GM23248 (cell line): ENCODE results near the gene C1orf116. TPM values are rescaled to one million over a fixed set of nuclear protein-coding genes. Genes with fewer than 3 reads are reported as not detected.

Experiments used
- DNase-seq: peaks from one replicate; pipeline ENCODE4 v3.0.0-alpha.2; 2015
- H2AFZ ChIP-seq: fragments of 200-600 bp; sonication (generic); 2 replicates; pipeline ENCODE4 v1.6.1; 2016; ENCODE audit warnings: antibody characterized with exemption
- H3F3A ChIP-seq: fragments of 200-600 bp; sonication (generic); 2 replicates; pipeline ENCODE4 v1.6.1; 2016; ENCODE audit warnings: mild to moderate bottlenecking, antibody characterized with exemption, mixed run types; ENCODE audit not compliant: insufficient read depth
- H3K27ac ChIP-seq: fragments of 200-600 bp; sonication (generic); 2 replicates; pipeline ENCODE4 v1.5.1; 2016; ENCODE audit warnings: mild to moderate bottlenecking
- H3K27me3 ChIP-seq: fragments of 200-600 bp; sonication (generic); replicated peaks from 2 replicates; pipeline ENCODE4 v1.6.1; 2016; ENCODE audit warnings: mild to moderate bottlenecking; ENCODE audit not compliant: insufficient read depth
- H3K36me3 ChIP-seq: fragments of 200-600 bp; sonication (generic); 2 replicates; pipeline ENCODE4 v1.6.1; 2016; ENCODE audit warnings: low read depth, mild to moderate bottlenecking
- H3K4me1 ChIP-seq: fragments of 200-600 bp; sonication (generic); 2 replicates; pipeline ENCODE4 v1.6.1; 2016; ENCODE audit warnings: mild to moderate bottlenecking; ENCODE audit not compliant: insufficient read depth
- H3K4me2 ChIP-seq: fragments of 200-600 bp; sonication (generic); one replicate; pipeline ENCODE4 v1.6.1; 2016; ENCODE audit warnings: mild to moderate bottlenecking; ENCODE audit not compliant: unreplicated experiment
- H3K4me3 ChIP-seq: fragments of 200-600 bp; sonication (generic); 2 replicates; pipeline ENCODE4 v1.5.1; 2016; ENCODE audit warnings: mild to moderate bottlenecking
- H3K79me2 ChIP-seq: fragments of 200-600 bp; sonication (generic); 2 replicates; pipeline ENCODE4 v1.6.1; 2016; ENCODE audit warnings: mild to moderate bottlenecking; ENCODE audit not compliant: insufficient read depth
- H3K9ac ChIP-seq: fragments of 200-600 bp; sonication (generic); 2 replicates; pipeline ENCODE4 v1.6.1; 2016; ENCODE audit warnings: mild to moderate bottlenecking
- H3K9me2 ChIP-seq: fragments of 200-600 bp; sonication (generic); 2 replicates; pipeline ENCODE4 v1.6.1; 2016; ENCODE audit warnings: mixed run types, mild to moderate bottlenecking, moderate library complexity; ENCODE audit not compliant: insufficient read depth
- H3K9me3 ChIP-seq: fragments of 200-600 bp; sonication (generic); one replicate; pipeline ENCODE4 v1.6.1; 2017; ENCODE audit warnings: low read depth
- H4K20me1 ChIP-seq: fragments of 200-600 bp; sonication (generic); 2 replicates; pipeline ENCODE4 v1.6.0; 2016; ENCODE audit not compliant: insufficient read depth
- EZH2 ChIP-seq: fragments of 200-600 bp; sonication (generic); IDR thresholded peaks from 2 replicates; pipeline ENCODE4 v1.6.1; 2018; ENCODE audit warnings: antibody characterized with exemption, mild to moderate bottlenecking; ENCODE audit not compliant: insufficient read depth, poor library complexity, severe bottlenecking
- EZH2phosphoT487 ChIP-seq: fragments of 200-600 bp; sonication (generic); IDR thresholded peaks from 2 replicates; pipeline ENCODE4 v1.6.1; 2018; ENCODE audit warnings: antibody characterized with exemption, moderate library complexity, mild to moderate bottlenecking, low read depth; ENCODE audit not compliant: insufficient read depth
- WGBS, 2 experiments: methylation state at CpG; one replicate each; pipeline ENCODE4 v1.1.6; 2015 to 2017; ENCODE audit warnings: low lambda C conversion rate in 2 of 2, low coverage in 1 of 2; ENCODE audit errors: missing lambda C conversion rate in 2 of 2; 5-methylcytosine and 5-hydroxymethylcytosine counted together
- in situ Hi-C: fragments of 300-500 bp; cut with MboI; formaldehyde crosslinking; loops from 2 replicates; pipeline ENCODE4 v1.15.0; 2020
- polyA plus RNA-seq: library from polyadenylated mRNA; unstranded; fragments of >200 nt; fragmentation: Nextera tagmentation; extraction: Ambion mirVana; gene quantifications from 2 replicates; pipeline ENCODE4 v1.2.1, GENCODE V29; 2016
- total RNA-seq: library from RNA; depleted of rRNA; stranded (reverse); fragments of >200 nt; shearing (Covaris generic); gene quantifications from 2 replicates; pipeline ENCODE4 v1.2.3, GENCODE V29; 2014

The C1orf116 gene
- total and polyA plus RNA-seq, 2 experiments from 2014 or later = not detected

- no peak overlapping the region for H3K9ac ChIP-seq
- H3K4me2 ChIP-seq = no peak overlapping the region
- no peaks in the 10 kb centered on the region for H3F3A ChIP-seq
- no peaks in the 10 kb centered on the region for H4K20me1 ChIP-seq
- no peaks in the 10 kb centered on the region for H3K79me2 ChIP-seq
- in situ Hi-C loops = no loop called here
- H3K4me3 ChIP-seq = no peak overlapping the region
- TF ChIP-seq EZH2phosphoT487 (no peak), EZH2 (no peak)
- H3K36me3 ChIP-seq = no peaks in the 10 kb centered on the region
- no peak overlapping the region for H3K27ac ChIP-seq
- no peak for DNase-seq
- H3K9me2 ChIP-seq = no peaks in the 10 kb centered on the region
- no peaks in the 10 kb centered on the region for H3K27me3 ChIP-seq
- H2AFZ ChIP-seq = no peak overlapping the region
- 84 to 89% methylated on average over 5 of the region's 5 CpGs for WGBS, 2 experiments
- H3K4me1 ChIP-seq = no peaks in the 10 kb centered on the region
- H3K9me3 ChIP-seq = no peaks in the 10 kb centered on the region
These were observed 37.4 kb upstream of the C1orf116 start for GRCh38 chr1:207069858-207070506.

- Histone ChIP-seq H3K36me3 (no peaks in the 10 kb centered on the region), H3K79me2 (no peaks in the 10 kb centered on the region)
- WGBS, 2 experiments = 71 to 83% methylated on average over 3 of the region's 3 CpGs
These were observed 36.5 kb upstream of the C1orf116 start for GRCh38 chr1:207069061-207069460.

GRCh38 chr1:207067665-207068064 lies 35.1 kb upstream of the C1orf116 start:
- no peak for TF ChIP-seq EZH2
- no peak for TF ChIP-seq EZH2phosphoT487

More at GRCh38 chr1:207069061-207069460, 36.5 kb upstream of the C1orf116 start:
- Histone ChIP-seq H3K4me3 (no peak overlapping the region), H3K9ac (no peak overlapping the region), H4K20me1 (no peaks in the 10 kb centered on the region), H3K4me1 (no peaks in the 10 kb centered on the region), H2AFZ (no peak overlapping the region), H3K27me3 (no peaks in the 10 kb centered on the region), H3K9me2 (no peaks in the 10 kb centered on the region), H3K27ac (no peak overlapping the region), H3K4me2 (no peak overlapping the region), H3K9me3 (no peaks in the 10 kb centered on the region), H3F3A (no peaks in the 10 kb centered on the region)
- DNase-seq = no peak
- in situ Hi-C loops = no loop called here
- TF ChIP-seq EZH2 = no peak
- TF ChIP-seq EZH2phosphoT487 = no peak

GRCh38 chr1:207067185-207067584 lies 34.6 kb upstream of the C1orf116 start:
- no peak overlapping the region for H3K9ac ChIP-seq
- in situ Hi-C loops = no loop called here

More at GRCh38 chr1:207067665-207068064, 35.1 kb upstream of the C1orf116 start:
- Histone ChIP-seq H3K36me3 (no peaks in the 10 kb centered on the region), H3K79me2 (no peaks in the 10 kb centered on the region), H3K9me3 (no peaks in the 10 kb centered on the region), H3K4me2 (no peak overlapping the region), H3F3A (no peaks in the 10 kb centered on the region), H3K9ac (no peak overlapping the region), H3K4me1 (no peaks in the 10 kb centered on the region), H2AFZ (no peak overlapping the region), H3K27me3 (no peaks in the 10 kb centered on the region), H3K9me2 (no peaks in the 10 kb centered on the region), H3K27ac (no peak overlapping the region), H3K4me3 (no peak overlapping the region), H4K20me1 (no peaks in the 10 kb centered on the region)
- 83 to 88% methylated on average over 5 of the region's 5 CpGs for WGBS, 2 experiments
- no peak for DNase-seq
- in situ Hi-C loops = no loop called here

More at GRCh38 chr1:207067185-207067584, 34.6 kb upstream of the C1orf116 start:
- no peak overlapping the region for H3K4me3 ChIP-seq
- no peaks in the 10 kb centered on the region for H3F3A ChIP-seq
- H3K27ac ChIP-seq = no peak overlapping the region
- 47 to 64% methylated on average over 3 of the region's 3 CpGs for WGBS, 2 experiments
- no peak for DNase-seq
- no peaks in the 10 kb centered on the region for H3K9me3 ChIP-seq
- H4K20me1 ChIP-seq = no peaks in the 10 kb centered on the region
- no peaks in the 10 kb centered on the region for H3K79me2 ChIP-seq
- no peak overlapping the region for H2AFZ ChIP-seq
- no peak for TF ChIP-seq EZH2phosphoT487
- H3K9me2 ChIP-seq = no peaks in the 10 kb centered on the region
- no peaks in the 10 kb centered on the region for H3K27me3 ChIP-seq
- H3K4me2 ChIP-seq = no peak overlapping the region
- H3K4me1 ChIP-seq = no peaks in the 10 kb centered on the region
- H3K36me3 ChIP-seq = no peaks in the 10 kb centered on the region
